Iris pigment epithelial cell (primary cell): Measurements from ENCODE around the gene NUDCD3.
A peak's percentile ranks its signal among the peaks of the same experiment; 100 is the strongest.

Source experiments
- DNase-seq: peaks from one replicate; pipeline ENCODE4 v3.0.0-alpha.2; 2011; ENCODE audit warnings: low read depth

NUDCD3 gene

GRCh38 chr7:44382459-44383265 is 107.8 kb downstream of the NUDCD3 start:
- DNase-seq, result peak; percentile 31

- DNase-seq, result no peak
These were observed 108.8 kb downstream of the NUDCD3 start for GRCh38 chr7:44381494-44382220.

GRCh38 chr7:44380831-44381493 is 109.5 kb downstream of the NUDCD3 start:
- DNase-seq, result peak; percentile 61

- no peak for DNase-seq
These were observed 110.1 kb downstream of the NUDCD3 start for GRCh38 chr7:44380189-44380830.

GRCh38 chr7:44379366-44380188 is 110.9 kb downstream of the NUDCD3 start:
- DNase-seq, result peak; percentile 41

GRCh38 chr7:44378744-44379143 is 111.7 kb downstream of the NUDCD3 start:
- DNase-seq, result peak; percentile 96

- DNase-seq, result no peak
These were observed 112.6 kb downstream of the NUDCD3 start for GRCh38 chr7:44377681-44378421.

- no peak for DNase-seq
These were observed 113.4 kb downstream of the NUDCD3 start for GRCh38 chr7:44377134-44377463.

- no peak for DNase-seq
These were observed 113.9 kb downstream of the NUDCD3 start for GRCh38 chr7:44376429-44377133.

GRCh38 chr7:44375926-44376342 is 114.5 kb downstream of the NUDCD3 start:
- no peak for DNase-seq

- DNase-seq, result no peak
These were observed 115.2 kb downstream of the NUDCD3 start for GRCh38 chr7:44375236-44375699.

- DNase-seq, result no peak
These were observed 116.3 kb downstream of the NUDCD3 start for GRCh38 chr7:44374007-44374763.

GRCh38 chr7:44373418-44373740 is 117.1 kb downstream of the NUDCD3 start:
- DNase-seq, result no peak

GRCh38 chr7:44372560-44373417 is 117.7 kb downstream of the NUDCD3 start:
- DNase-seq, result peak; percentile 49

- no peak for DNase-seq
These were observed 121.6 kb downstream of the NUDCD3 start for GRCh38 chr7:44368885-44369284.

- DNase-seq, result no peak
These were observed 122.0 kb downstream of the NUDCD3 start for GRCh38 chr7:44368455-44368854.

GRCh38 chr7:44367475-44368043 is 122.9 kb downstream of the NUDCD3 start:
- DNase-seq, result no peak

GRCh38 chr7:44366986-44367385 is 123.5 kb downstream of the NUDCD3 start:
- no peak for DNase-seq
